ENCODE data around the gene GCN1. TPM values are rescaled to one million over a fixed set of nuclear protein-coding genes. Genes with fewer than 3 reads are reported as not detected.

GCN1 gene
- total and polyA plus RNA-seq, 2 donors (not counting 1 experiment from before 2014, with no cell fraction given) = 30.8 to 93.1 TPM

GRCh38 chr12:120140603-120141002, 53.9 kb downstream of the GCN1 start:
- Histone ChIP-seq H4K20me1 (ENCODE audit: control insufficient read depth, extremely low read depth, insufficient read depth, low read length) (no peaks in the 10 kb centered on the region), H3K4me3 (replicated peaks in 1 of 4; ENCODE audit: control extremely low read depth in 1 of 4, insufficient read depth in 1 of 4, low read depth in 3 of 4, low read length in 4 of 4) (no peak overlapping the region), H2AFZ (ENCODE audit: low read length) (no peak overlapping the region), H3K9me3 (ENCODE audit: control insufficient read depth, insufficient read depth, low read depth, low read length) (no peaks in the 10 kb centered on the region), H3K27me3 (ENCODE audit: control insufficient read depth, insufficient read depth, low read length) (no peaks in the 10 kb centered on the region), H3K36me3 (ENCODE audit: control insufficient read depth, insufficient read depth, low read length) (peaks cover 49% of the 10 kb centered on the region), H3K9ac (ENCODE audit: insufficient read depth, low read length) (no peak overlapping the region), H3K27ac (ENCODE audit: insufficient read depth, low read length) (no peak overlapping the region), H3K4me2 (ENCODE audit: extremely low read depth, insufficient read depth, low read length) (no peak overlapping the region), H3K4me1 (ENCODE audit: control insufficient read depth, extremely low read depth, insufficient read depth, low read length) (no peaks in the 10 kb centered on the region), H3K79me2 (ENCODE audit: control insufficient read depth, insufficient read depth, low read length) (no peaks in the 10 kb centered on the region)
- no peak for DNase-seq (ENCODE audit: low read depth in 2 of 2)
- no peak for TF ChIP-seq CTCF (conservative IDR thresholded peaks at IDR 0.05 in 1 of 2, IDR thresholded peaks at IDR 0.05 in 1 of 2; ENCODE audit: low read depth in 1 of 2, low read length in 2 of 2)
- no peak for TF ChIP-seq EZH2 (IDR thresholded peaks at IDR 0.05; ENCODE audit: low read length, missing control alignments)

DNA sequence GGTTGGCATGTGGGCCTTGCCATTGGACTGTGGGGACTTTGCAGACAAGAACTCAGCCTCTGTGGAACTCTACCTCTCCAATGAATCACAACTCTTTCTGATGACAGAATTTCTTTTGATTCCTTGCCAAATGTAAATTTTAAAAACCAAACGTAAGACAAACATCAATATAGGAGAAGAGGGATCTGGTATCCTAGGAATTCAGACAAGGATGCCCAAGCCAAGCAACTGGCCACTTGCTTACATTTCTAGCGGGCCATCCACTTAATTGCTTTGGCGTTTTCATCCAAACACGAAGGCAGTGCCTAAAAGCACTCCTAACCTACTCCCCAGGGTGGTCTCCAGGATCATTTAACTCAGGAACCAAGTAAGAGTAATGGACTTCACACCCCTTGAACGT, 54.6 kb downstream of the GCN1 start:
- H3K27ac ChIP-seq (ENCODE audit: insufficient read depth, low read length) = no peak overlapping the region

DNA sequence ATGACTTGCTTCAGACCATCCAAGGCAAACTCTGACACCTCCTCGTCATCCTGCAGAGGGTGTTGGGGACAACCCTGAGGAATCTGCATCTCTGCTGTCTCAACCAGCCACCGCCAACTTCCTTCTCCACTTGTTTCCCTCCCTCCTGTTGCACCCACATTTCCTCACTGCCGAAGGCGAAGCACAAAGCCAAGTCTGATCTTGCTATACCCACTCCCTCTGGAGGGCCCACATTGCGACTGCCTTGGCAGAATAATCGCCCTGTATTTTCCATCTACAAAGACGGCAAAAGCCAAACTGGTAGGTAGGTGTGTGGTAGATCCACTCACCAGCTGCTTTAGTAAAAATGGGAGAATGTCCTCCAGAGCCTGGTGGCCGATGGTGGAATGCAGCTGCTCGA, 56.1 kb downstream of the GCN1 start:
- DNase-seq (ENCODE audit: low read depth in 2 of 2) = no peak
- TF ChIP-seq EZH2 (IDR thresholded peaks at IDR 0.05; ENCODE audit: low read length, missing control alignments) = no peak
- TF ChIP-seq CTCF (conservative IDR thresholded peaks at IDR 0.05 in 1 of 2, IDR thresholded peaks at IDR 0.05 in 1 of 2; ENCODE audit: low read depth in 1 of 2, low read length in 2 of 2) = no peak
- no peak overlapping the region for H3K27ac ChIP-seq (ENCODE audit: insufficient read depth, low read length)
- H3K9ac ChIP-seq (ENCODE audit: insufficient read depth, low read length) = no peak overlapping the region
- H3K79me2 ChIP-seq (ENCODE audit: control insufficient read depth, insufficient read depth, low read length) = no peaks in the 10 kb centered on the region
- H3K9me3 ChIP-seq (ENCODE audit: control insufficient read depth, insufficient read depth, low read depth, low read length) = no peaks in the 10 kb centered on the region
- H3K27me3 ChIP-seq (ENCODE audit: control insufficient read depth, insufficient read depth, low read length) = no peaks in the 10 kb centered on the region
- peaks cover 53% of the 10 kb centered on the region for H3K36me3 ChIP-seq (ENCODE audit: control insufficient read depth, insufficient read depth, low read length)
- H3K4me2 ChIP-seq (ENCODE audit: extremely low read depth, insufficient read depth, low read length) = no peak overlapping the region
- H2AFZ ChIP-seq (ENCODE audit: low read length) = no peak overlapping the region
- no peaks in the 10 kb centered on the region for H4K20me1 ChIP-seq (ENCODE audit: control insufficient read depth, extremely low read depth, insufficient read depth, low read length)
- H3K4me3 ChIP-seq (replicated peaks in 1 of 4; ENCODE audit: control extremely low read depth in 1 of 4, insufficient read depth in 1 of 4, low read depth in 3 of 4, low read length in 4 of 4) = no peak overlapping the region
- H3K4me1 ChIP-seq (ENCODE audit: control insufficient read depth, extremely low read depth, insufficient read depth, low read length) = no peaks in the 10 kb centered on the region

More for the DNA sequence above, 54.6 kb downstream of the GCN1 start:
- no peaks in the 10 kb centered on the region for H4K20me1 ChIP-seq (ENCODE audit: control insufficient read depth, extremely low read depth, insufficient read depth, low read length)
- no peak for TF ChIP-seq CTCF (conservative IDR thresholded peaks at IDR 0.05 in 1 of 2, IDR thresholded peaks at IDR 0.05 in 1 of 2; ENCODE audit: low read depth in 1 of 2, low read length in 2 of 2)
- no peak for TF ChIP-seq EZH2 (IDR thresholded peaks at IDR 0.05; ENCODE audit: low read length, missing control alignments)
- DNase-seq (ENCODE audit: low read depth in 2 of 2) = peak in 1 of 2 donors; percentile 65
- H3K27me3 ChIP-seq (ENCODE audit: control insufficient read depth, insufficient read depth, low read length) = no peaks in the 10 kb centered on the region
- no peak overlapping the region for H3K4me3 ChIP-seq (replicated peaks in 1 of 4; ENCODE audit: control extremely low read depth in 1 of 4, insufficient read depth in 1 of 4, low read depth in 3 of 4, low read length in 4 of 4)
- peaks cover 46% of the 10 kb centered on the region for H3K36me3 ChIP-seq (ENCODE audit: control insufficient read depth, insufficient read depth, low read length)
- H3K4me1 ChIP-seq (ENCODE audit: control insufficient read depth, extremely low read depth, insufficient read depth, low read length) = no peaks in the 10 kb centered on the region
- peak overlapping the region; percentile 10 for H3K4me2 ChIP-seq (ENCODE audit: extremely low read depth, insufficient read depth, low read length)
- H2AFZ ChIP-seq (ENCODE audit: low read length) = no peak overlapping the region
- H3K9me3 ChIP-seq (ENCODE audit: control insufficient read depth, insufficient read depth, low read depth, low read length) = no peaks in the 10 kb centered on the region
- H3K9ac ChIP-seq (ENCODE audit: insufficient read depth, low read length) = peak overlapping the region; percentile 1
- no peaks in the 10 kb centered on the region for H3K79me2 ChIP-seq (ENCODE audit: control insufficient read depth, insufficient read depth, low read length)
